BE2C (cell line): ENCODE data around the gene OR51L1.

Experiments used
- DNase-seq: peaks from one replicate; pipeline ENCODE4 v3.0.0-alpha.2; 2020
- H3K27me3 ChIP-seq: fragments of 250-450 bp; sonication (Bioruptor Pico); 2 replicates; pipeline ENCODE4 v1.5.1; 2020; ENCODE audit warnings: mild to moderate bottlenecking
- H3K36me3 ChIP-seq: fragments of 250-450 bp; sonication (Bioruptor Pico); 2 replicates; pipeline ENCODE4 v1.5.1; 2020; ENCODE audit warnings: mild to moderate bottlenecking
- H3K4me1 ChIP-seq: fragments of 250-450 bp; sonication (Bioruptor Pico); 2 replicates; pipeline ENCODE4 v1.5.1; 2020
- H3K4me3 ChIP-seq: 2 replicates; pipeline ENCODE4 v1.5.1; 2011; ENCODE audit warnings: low read depth, low read length
- H3K9me3 ChIP-seq: fragments of 250-450 bp; sonication (Bioruptor Pico); 2 replicates; pipeline ENCODE4 v1.5.1; 2020
- TF ChIP-seq, protein P1 (sequence below): IDR thresholded peaks from 2 replicates; pipeline ENCODE4 v1.5.1; 2012; ENCODE audit warnings: mild to moderate bottlenecking, low read depth, low read length

The OR51L1 gene

DNA sequence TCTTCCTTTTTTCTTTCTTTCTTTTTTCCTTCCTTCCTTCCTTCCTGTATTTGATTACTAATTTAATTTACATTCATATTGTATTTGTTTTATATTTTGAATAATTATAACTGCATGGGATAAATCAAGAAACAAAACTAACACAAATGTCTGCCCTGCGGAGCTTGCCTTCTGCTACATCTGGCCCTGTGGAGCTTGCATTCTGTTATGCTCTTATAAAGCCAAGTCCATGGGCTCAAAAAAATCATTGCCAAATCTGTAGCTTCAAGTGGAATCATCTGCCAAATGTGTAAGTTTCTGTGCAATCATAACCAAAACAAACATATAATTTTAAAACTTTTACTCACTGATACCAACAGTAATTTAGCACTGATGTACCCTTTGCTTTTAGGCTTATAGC lies 43.7 kb downstream of the OR51L1 start:
- no peak for DNase-seq

DNA sequence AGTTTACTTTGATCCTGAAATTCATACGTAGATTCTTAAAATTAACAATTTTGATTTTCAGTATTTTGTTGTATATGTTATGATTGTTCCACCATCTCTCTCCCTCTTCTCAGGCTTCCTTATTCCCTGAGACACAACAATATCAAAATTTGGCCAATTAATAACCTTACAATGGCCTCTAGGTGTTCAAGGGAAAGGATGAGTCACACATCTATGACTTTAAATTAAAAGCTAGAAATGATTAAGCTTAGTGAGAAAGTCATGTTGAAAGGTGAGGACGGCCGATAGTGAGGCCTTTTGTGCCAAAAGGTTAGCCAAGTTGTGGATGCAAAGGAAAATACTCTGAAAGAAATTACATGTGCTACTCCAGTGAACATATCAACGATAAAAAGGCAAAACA lies 46.2 kb downstream of the OR51L1 start:
- Histone ChIP-seq H3K36me3 (no peaks in the 10 kb centered on the region), H3K9me3 (no peaks in the 10 kb centered on the region), H3K4me1 (no peaks in the 10 kb centered on the region), H3K27me3 (no peaks in the 10 kb centered on the region), H3K4me3 (no peak overlapping the region)
- no peak for DNase-seq
- TF ChIP-seq, protein P1, sequence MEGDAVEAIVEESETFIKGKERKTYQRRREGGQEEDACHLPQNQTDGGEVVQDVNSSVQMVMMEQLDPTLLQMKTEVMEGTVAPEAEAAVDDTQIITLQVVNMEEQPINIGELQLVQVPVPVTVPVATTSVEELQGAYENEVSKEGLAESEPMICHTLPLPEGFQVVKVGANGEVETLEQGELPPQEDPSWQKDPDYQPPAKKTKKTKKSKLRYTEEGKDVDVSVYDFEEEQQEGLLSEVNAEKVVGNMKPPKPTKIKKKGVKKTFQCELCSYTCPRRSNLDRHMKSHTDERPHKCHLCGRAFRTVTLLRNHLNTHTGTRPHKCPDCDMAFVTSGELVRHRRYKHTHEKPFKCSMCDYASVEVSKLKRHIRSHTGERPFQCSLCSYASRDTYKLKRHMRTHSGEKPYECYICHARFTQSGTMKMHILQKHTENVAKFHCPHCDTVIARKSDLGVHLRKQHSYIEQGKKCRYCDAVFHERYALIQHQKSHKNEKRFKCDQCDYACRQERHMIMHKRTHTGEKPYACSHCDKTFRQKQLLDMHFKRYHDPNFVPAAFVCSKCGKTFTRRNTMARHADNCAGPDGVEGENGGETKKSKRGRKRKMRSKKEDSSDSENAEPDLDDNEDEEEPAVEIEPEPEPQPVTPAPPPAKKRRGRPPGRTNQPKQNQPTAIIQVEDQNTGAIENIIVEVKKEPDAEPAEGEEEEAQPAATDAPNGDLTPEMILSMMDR = no peak

More for the DNA sequence above, 43.7 kb downstream of the OR51L1 start:
- Histone ChIP-seq H3K4me3 (no peak overlapping the region), H3K27me3 (no peaks in the 10 kb centered on the region), H3K36me3 (no peaks in the 10 kb centered on the region), H3K4me1 (no peaks in the 10 kb centered on the region), H3K9me3 (no peaks in the 10 kb centered on the region)
- TF ChIP-seq, protein P1 = no peak

DNA sequence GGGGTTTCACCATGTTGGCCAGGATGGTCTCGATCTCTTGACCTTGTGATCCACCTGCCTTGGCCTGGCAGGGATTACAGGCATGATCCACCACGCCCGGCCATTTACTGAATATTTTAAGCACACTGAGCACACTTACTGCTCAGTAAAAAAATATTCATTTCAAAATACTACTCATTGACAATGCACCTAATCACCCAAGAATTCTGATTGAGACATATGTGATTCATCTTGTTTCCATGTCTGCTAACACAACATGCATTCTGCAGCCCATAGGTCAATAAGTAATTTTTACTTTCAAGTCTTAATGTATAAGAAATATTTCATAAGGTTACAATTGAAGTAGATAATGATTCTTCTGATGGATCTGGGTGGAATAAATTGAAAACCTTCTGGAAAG lies 47.4 kb downstream of the OR51L1 start:
- Histone ChIP-seq H3K4me3 (no peak overlapping the region), H3K36me3 (no peaks in the 10 kb centered on the region), H3K4me1 (no peaks in the 10 kb centered on the region), H3K9me3 (no peaks in the 10 kb centered on the region), H3K27me3 (no peaks in the 10 kb centered on the region)
- no peak for DNase-seq
- TF ChIP-seq, protein P1 = no peak

DNA sequence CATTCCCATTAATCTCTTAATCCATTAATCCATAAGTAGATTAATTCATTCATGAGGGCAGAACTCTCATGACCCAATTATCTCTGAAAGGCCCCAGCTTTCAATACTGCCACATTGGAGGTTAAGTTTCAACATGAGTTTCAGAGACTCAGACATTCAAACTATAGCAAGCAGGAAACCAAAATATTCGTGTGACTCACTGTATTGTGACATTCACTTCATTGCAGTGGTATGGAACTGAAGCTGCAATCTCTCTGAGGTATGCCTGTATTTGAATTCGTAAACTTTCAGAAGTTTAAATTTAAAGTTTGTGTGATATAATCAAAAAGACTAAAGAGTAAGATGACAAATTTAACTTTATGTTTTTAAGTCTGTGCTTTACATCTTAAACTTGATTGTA lies 48.7 kb downstream of the OR51L1 start:
- Histone ChIP-seq H3K36me3 (no peaks in the 10 kb centered on the region), H3K4me3 (no peak overlapping the region), H3K27me3 (no peaks in the 10 kb centered on the region), H3K4me1 (no peaks in the 10 kb centered on the region), H3K9me3 (no peaks in the 10 kb centered on the region)
- TF ChIP-seq, protein P1 = no peak
- no peak for DNase-seq

DNA sequence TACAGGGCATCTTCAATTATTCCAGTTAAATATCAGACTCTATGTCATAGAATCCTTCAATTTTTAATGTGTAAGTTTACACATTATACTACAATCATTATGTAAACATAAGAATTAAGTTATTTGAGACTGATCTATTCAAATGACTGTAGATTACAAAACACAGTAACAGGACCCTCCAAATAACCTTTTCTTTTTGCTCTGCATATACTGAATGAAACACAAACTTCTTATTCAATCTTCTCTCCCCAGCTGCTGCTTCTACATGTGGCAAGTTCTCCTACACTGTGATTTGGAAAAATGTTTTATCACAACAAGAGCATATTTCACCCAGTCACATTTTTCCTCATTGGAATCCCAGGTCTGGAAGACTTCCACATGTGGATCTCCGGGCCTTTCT lies 51.6 kb downstream of the OR51L1 start, which contains the start of gene OR52J3:
TSS of gene OR52J3 (plus strand) at position 301 of the 400 bp plus-strand sequence. CDS start at position 301, 0 bp downstream.
- H3K4me1 ChIP-seq = no peaks in the 10 kb centered on the region
- DNase-seq = no peak
- no peak within 1 kb of the TSS for H3K4me3 ChIP-seq
- H3K9me3 ChIP-seq = no peaks in the 10 kb centered on the region
- no peaks in the 10 kb centered on the region for H3K27me3 ChIP-seq
- H3K36me3 ChIP-seq = no peaks in the 10 kb centered on the region
- TF ChIP-seq, protein P1 = no peak

DNA sequence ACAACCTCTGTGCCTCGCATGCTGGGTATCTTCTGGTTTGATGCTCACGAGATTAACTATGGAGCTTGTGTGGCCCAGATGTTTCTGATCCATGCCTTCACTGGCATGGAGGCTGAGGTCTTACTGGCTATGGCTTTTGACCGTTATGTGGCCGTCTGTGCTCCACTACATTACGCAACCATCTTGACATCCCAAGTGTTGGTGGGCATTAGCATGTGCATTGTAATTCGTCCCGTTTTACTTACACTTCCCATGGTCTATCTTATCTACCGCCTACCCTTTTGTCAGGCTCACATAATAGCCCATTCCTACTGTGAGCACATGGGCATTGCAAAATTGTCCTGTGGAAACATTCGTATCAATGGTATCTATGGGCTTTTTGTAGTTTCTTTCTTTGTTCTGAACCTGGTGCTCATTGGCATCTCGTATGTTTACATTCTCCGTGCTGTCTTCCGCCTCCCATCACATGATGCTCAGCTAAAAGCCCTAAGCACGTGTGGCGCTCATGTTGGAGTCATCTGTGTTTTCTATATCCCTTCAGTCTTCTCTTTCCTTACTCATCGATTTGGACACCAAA lies 52.2 kb downstream of the OR51L1 start:
- H3K27me3 ChIP-seq = no peaks in the 10 kb centered on the region
- no peaks in the 10 kb centered on the region for H3K4me1 ChIP-seq
- no peaks in the 10 kb centered on the region for H3K9me3 ChIP-seq
- H3K36me3 ChIP-seq = no peaks in the 10 kb centered on the region
- DNase-seq = no peak
- H3K4me3 ChIP-seq = no peak overlapping the region
- TF ChIP-seq, protein P1 = no peak
